Upper lobe of right lung (tissue), 1 donor: ENCODE measurements around the gene SENP2. TPM values are rescaled to one million over a fixed set of nuclear protein-coding genes. Genes with fewer than 3 reads are reported as not detected.

ENCODE experiments used
- ATAC-seq: fragments of 200-7000 bp; cut with Tn5 transposase; one replicate; pipeline ENCODE4 v1.9.1; 2020; ENCODE audit warnings: mild to moderate bottlenecking, moderate library complexity
- DNase-seq: peaks from one replicate; pipeline ENCODE4 v3.0.0-alpha.2; 2020
- H3K27ac ChIP-seq: fragments of 200-600 bp; one replicate; pipeline ENCODE4 v1.8.0; 2022
- H3K27me3 ChIP-seq: fragments of 200-600 bp; one replicate; pipeline ENCODE4 v1.8.0; 2022; ENCODE audit warnings: mild to moderate bottlenecking
- H3K36me3 ChIP-seq: fragments of 200-600 bp; one replicate; pipeline ENCODE4 v1.8.0; 2022
- H3K4me1 ChIP-seq: fragments of 200-600 bp; one replicate; pipeline ENCODE4 v1.8.0; 2022
- H3K4me3 ChIP-seq: fragments of 200-600 bp; one replicate; pipeline ENCODE4 v1.8.0; 2022; ENCODE audit warnings: mild to moderate bottlenecking
- H3K9me3 ChIP-seq: fragments of 200-600 bp; one replicate; pipeline ENCODE4 v1.8.0; 2022
- intact Hi-C: fragments of 100-400 bp; cut with DNase I; formaldehyde crosslinking; loops from one replicate; pipeline ENCODE4 v1.11.0; 2022
- total RNA-seq: library from RNA; stranded (reverse); fragmentation: NEBNext Ultra II Directional; extraction: Animal tissue kit (Norgen Biotek cat#: 25700); gene quantifications from one replicate; pipeline ENCODE4 v1.2.1, GENCODE V29; 2021
- TF ChIP-seq, protein P1 (sequence below): fragments of 200-600 bp; IDR thresholded peaks from one replicate; pipeline ENCODE4 v1.8.0; 2022; ENCODE audit warnings: antibody characterized with exemption
- donor health status: DM: no; HTN: yes; CAD: no; lungs with severe emphysema.

Gene SENP2
- total RNA-seq, 1 donor from 2014 or later, result 42.0 TPM

DNA sequence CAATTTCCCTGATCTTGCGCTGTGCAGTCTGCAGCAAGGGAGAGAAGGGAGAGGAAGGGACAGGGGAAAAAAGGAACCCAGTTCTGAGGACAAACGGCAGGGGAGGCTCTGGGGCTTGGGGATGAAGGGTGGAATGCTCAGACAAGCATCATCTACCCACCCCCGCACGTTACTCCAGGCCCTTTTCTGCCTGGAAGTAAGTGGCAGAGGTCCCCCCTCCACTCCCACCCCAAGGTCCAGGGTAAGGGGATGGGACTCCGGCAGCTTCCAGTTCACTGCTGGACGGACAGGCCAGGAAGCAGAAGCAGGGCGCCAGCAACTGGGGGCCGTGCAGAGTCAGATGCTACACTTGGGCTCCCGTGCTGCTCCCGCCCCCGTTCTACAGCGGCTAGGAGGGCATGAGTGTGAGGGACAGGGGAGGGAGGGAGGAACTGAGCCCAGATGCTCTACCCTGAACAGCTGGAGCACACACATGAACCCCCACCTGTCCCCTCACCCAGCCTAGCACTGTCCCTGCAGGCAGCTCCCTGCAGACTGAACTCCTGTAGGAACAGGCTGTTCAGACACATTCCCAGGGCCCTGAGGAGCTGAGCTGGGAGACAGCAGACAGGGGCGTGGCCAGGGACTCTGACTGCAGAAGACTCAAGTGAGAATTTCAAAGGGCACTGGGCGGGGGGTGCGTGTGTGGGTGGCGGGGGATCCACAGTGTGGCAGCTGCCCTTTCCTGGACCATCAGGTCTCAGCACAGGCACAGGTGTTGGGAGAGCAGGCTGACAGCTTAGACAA is 59.7 kb downstream of the SENP2 start:
- Histone ChIP-seq H3K4me3 (no peak overlapping the region), H3K27ac (no peak overlapping the region), H3K36me3 (no peaks in the 10 kb centered on the region), H3K27me3 (no peaks in the 10 kb centered on the region), H3K9me3 (no peaks in the 10 kb centered on the region), H3K4me1 (no peaks in the 10 kb centered on the region)
- DNase-seq (no peak), ATAC-seq (no peak)
- TF ChIP-seq, protein P1, sequence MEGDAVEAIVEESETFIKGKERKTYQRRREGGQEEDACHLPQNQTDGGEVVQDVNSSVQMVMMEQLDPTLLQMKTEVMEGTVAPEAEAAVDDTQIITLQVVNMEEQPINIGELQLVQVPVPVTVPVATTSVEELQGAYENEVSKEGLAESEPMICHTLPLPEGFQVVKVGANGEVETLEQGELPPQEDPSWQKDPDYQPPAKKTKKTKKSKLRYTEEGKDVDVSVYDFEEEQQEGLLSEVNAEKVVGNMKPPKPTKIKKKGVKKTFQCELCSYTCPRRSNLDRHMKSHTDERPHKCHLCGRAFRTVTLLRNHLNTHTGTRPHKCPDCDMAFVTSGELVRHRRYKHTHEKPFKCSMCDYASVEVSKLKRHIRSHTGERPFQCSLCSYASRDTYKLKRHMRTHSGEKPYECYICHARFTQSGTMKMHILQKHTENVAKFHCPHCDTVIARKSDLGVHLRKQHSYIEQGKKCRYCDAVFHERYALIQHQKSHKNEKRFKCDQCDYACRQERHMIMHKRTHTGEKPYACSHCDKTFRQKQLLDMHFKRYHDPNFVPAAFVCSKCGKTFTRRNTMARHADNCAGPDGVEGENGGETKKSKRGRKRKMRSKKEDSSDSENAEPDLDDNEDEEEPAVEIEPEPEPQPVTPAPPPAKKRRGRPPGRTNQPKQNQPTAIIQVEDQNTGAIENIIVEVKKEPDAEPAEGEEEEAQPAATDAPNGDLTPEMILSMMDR, result no peak
- intact Hi-C loops, result no loop called here

DNA sequence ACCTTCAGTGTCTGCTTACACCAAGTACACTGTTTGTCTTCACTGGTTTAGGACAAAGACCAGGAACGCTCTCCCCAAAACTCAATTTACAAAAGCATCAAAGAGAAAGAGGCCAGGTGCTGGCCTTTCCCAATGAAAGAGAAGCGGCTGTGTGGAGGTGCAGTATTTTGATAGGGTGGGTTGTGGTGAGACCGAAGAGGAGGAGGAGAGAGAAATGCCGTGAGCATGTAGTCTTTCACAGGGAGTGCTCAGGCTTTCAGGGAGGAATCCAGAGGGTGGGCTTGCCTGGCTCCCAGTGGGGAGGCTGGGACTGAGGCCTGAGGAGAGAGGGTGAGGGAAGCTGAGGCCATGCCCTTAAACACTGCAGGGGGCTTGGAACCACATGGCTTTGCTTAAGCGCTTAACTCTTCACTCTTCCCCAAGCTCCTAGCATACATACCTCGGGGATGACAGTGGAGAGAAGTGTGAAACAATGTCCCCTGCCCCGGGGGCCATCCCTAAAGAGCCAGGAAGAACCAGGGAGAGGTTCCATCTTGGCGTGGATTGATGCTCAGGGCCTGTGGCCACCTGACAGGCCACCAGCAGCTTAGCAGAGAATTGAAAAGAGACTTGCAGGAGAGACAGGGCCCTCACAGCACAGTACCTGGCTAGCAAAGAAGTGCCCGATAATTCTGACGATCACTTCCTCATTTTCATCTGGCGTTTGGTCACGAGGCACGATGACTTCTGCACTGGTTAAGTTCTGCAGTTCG is 60.5 kb downstream of the SENP2 start:
- Histone ChIP-seq H3K4me3 (no peak overlapping the region), H3K36me3 (no peaks in the 10 kb centered on the region), H3K27ac (no peak overlapping the region), H3K4me1 (no peaks in the 10 kb centered on the region), H3K27me3 (no peaks in the 10 kb centered on the region), H3K9me3 (no peaks in the 10 kb centered on the region)
- DNase-seq, result no peak
- TF ChIP-seq, protein P1, result no peak
- no peak for ATAC-seq
- intact Hi-C loops, result no loop called here

DNA sequence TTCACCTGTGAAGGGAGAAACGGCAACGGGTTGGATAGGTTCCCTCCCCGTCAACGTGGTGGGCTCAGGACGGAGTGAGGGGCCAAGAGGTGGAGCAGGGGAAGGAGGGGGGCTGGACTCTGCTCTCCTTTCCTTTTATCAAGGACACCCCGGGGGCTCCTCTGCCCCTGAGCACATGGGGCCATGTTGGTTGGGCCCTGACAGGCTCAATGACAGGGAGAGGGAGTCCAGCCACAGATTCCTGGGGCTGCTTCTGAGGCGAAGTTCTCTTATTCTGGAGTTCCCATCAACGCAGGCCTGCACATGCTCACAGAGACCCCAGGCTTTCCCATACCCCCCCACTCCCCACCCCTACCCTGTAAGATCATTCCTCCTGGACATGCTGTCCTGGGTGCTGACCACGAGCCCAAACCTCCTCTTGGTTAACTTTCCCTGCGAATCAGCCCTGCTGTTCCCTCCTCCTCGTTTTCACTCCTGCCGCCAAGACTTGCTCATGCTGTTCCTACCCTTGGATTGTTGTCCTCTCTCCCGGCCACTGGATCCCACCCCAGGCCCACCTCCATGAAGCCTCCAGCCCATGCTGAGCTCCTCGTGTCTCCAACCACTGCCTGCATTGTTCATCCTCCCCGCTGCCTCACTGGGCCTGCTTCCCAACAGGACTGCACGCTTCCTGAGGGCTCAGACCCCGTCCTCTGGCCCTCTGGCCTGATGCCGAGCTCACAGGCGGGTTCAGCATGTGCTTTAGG is 61.2 kb downstream of the SENP2 start:
- no peaks in the 10 kb centered on the region for H3K27me3 ChIP-seq
- no peaks in the 10 kb centered on the region for H3K9me3 ChIP-seq
- H3K27ac ChIP-seq, result no peak overlapping the region
- H3K4me1 ChIP-seq, result no peaks in the 10 kb centered on the region
- ATAC-seq, result no peak
- intact Hi-C loops, result no loop called here
- H3K36me3 ChIP-seq, result no peaks in the 10 kb centered on the region
- TF ChIP-seq, protein P1, result no peak
- H3K4me3 ChIP-seq, result no peak overlapping the region
- DNase-seq, result no peak

DNA sequence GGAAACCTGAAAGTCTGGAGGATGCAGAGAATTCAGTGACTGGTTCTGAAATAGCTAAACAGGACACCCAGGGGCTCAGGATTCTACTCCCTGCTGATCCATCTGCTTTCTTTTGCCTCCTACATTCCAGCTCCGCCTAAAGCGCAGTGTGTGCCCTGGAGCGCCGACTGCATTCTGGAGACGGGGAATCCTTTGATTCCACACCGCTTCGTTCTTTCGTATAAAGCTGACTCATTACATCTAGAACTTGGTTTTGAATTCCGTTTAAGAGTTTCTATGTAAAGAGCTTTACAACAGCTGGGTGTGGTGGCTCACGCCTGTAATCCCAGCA is 61.8 kb downstream of the SENP2 start:
- no peak overlapping the region for H3K27ac ChIP-seq
- TF ChIP-seq, protein P1, result no peak
- H3K4me3 ChIP-seq, result no peak overlapping the region
- DNase-seq, result no peak
- no peaks in the 10 kb centered on the region for H3K36me3 ChIP-seq
- H3K27me3 ChIP-seq, result no peaks in the 10 kb centered on the region
- ATAC-seq, result no peak
- intact Hi-C loops, result no loop called here
- H3K9me3 ChIP-seq, result no peaks in the 10 kb centered on the region
- H3K4me1 ChIP-seq, result no peaks in the 10 kb centered on the region

DNA sequence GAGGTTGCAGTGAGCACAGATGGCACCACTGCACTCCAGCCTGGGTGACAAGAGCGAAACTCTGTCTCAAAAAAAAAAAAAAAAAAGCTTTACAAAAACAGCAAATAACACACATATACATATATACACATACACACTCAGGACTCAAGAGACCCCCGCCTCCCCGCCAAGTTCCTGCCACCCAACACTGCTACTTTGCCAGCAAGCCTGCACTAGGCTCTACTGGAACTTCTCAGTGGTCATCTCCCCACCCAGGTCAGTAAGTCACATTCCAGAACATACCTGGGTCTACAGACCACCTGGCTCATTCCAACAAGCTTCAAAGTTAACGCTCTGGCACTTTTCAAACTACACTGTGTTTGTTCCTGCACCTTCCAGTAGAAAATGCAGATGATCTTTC is 62.3 kb downstream of the SENP2 start:
- Histone ChIP-seq H3K9me3 (no peaks in the 10 kb centered on the region), H3K27ac (no peak overlapping the region), H3K36me3 (no peaks in the 10 kb centered on the region), H3K4me3 (no peak overlapping the region), H3K4me1 (no peaks in the 10 kb centered on the region), H3K27me3 (no peaks in the 10 kb centered on the region)
- TF ChIP-seq, protein P1, result no peak
- intact Hi-C loops, result no loop called here
- DNase-seq (no peak), ATAC-seq (no peak)
